PFSK-1 (cell line): Measurements from ENCODE around the gene SPEF1.
A peak's percentile ranks its signal among the peaks of the same experiment; 100 is the strongest.

Source experiments
- FOXP2 ChIP-seq: optimal IDR thresholded peaks from 2 replicates; pipeline ENCODE3; 2011; ENCODE audit warnings: borderline replicate concordance, control low read depth, inconsistent platforms; ENCODE audit not compliant: insufficient read depth; ENCODE audit errors: extremely low read length, extremely low read depth
- POLR2AphosphoS5 ChIP-seq: IDR thresholded peaks from 2 replicates; pipeline ENCODE4 v1.6.1; 2012; ENCODE audit warnings: low read depth, mild to moderate bottlenecking, control low read depth, low read length, moderate library complexity
- SIN3A ChIP-seq: IDR thresholded peaks from 2 replicates; pipeline ENCODE4 v1.6.1; 2012; ENCODE audit warnings: mild to moderate bottlenecking, low read length, moderate library complexity, borderline replicate concordance; ENCODE audit not compliant: insufficient read depth
- TAF1 ChIP-seq: IDR thresholded peaks from 2 replicates; pipeline ENCODE4 v1.6.1; 2012; ENCODE audit warnings: low read length, control low read depth, borderline replicate concordance; ENCODE audit not compliant: insufficient read depth
- TF ChIP-seq, protein P1 (sequence below), 2 experiments: IDR thresholded peaks; 2 replicates each; pipeline versions ENCODE4 v1.6.1 to v1.8.0; 2011 to 2012; ENCODE audit warnings: low read depth in 2 of 2, low read length in 2 of 2, control low read depth in 1 of 2, inconsistent platforms in 1 of 2, mild to moderate bottlenecking in 1 of 2, moderate library complexity in 1 of 2; ENCODE audit not compliant: insufficient read depth in 1 of 2

SPEF1 gene

DNA sequence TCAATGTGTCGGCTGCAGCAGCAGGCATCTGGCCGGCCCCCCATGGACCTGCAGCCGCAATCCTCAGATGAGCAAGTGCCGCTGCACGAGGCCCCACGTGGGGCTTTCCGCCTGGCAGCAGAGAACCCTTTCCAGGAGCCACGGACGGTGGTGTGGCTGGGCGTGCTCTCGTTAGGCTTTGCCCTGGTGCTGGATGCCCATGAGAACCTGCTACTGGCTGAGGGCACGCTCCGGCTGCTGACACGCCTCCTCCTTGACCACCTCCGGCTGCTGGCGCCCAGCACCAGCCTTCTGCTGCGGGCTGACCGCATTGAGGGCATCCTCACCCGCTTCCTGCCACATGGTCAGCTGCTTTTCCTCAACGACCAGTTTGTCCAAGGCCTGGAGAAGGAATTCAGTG, 42.6 kb upstream of the SPEF1 start:
- no peak for TF ChIP-seq SIN3A
- no peak for TF ChIP-seq FOXP2
- no peak for TF ChIP-seq TAF1
- TF ChIP-seq POLR2AphosphoS5 = no peak
- TF ChIP-seq, protein P1, sequence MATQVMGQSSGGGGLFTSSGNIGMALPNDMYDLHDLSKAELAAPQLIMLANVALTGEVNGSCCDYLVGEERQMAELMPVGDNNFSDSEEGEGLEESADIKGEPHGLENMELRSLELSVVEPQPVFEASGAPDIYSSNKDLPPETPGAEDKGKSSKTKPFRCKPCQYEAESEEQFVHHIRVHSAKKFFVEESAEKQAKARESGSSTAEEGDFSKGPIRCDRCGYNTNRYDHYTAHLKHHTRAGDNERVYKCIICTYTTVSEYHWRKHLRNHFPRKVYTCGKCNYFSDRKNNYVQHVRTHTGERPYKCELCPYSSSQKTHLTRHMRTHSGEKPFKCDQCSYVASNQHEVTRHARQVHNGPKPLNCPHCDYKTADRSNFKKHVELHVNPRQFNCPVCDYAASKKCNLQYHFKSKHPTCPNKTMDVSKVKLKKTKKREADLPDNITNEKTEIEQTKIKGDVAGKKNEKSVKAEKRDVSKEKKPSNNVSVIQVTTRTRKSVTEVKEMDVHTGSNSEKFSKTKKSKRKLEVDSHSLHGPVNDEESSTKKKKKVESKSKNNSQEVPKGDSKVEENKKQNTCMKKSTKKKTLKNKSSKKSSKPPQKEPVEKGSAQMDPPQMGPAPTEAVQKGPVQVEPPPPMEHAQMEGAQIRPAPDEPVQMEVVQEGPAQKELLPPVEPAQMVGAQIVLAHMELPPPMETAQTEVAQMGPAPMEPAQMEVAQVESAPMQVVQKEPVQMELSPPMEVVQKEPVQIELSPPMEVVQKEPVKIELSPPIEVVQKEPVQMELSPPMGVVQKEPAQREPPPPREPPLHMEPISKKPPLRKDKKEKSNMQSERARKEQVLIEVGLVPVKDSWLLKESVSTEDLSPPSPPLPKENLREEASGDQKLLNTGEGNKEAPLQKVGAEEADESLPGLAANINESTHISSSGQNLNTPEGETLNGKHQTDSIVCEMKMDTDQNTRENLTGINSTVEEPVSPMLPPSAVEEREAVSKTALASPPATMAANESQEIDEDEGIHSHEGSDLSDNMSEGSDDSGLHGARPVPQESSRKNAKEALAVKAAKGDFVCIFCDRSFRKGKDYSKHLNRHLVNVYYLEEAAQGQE (IDR thresholded peaks at IDR 0.05; ENCODE audit: insufficient read depth in 1 of 2, low read depth in 2 of 2, low read length in 2 of 2) = no peak

DNA sequence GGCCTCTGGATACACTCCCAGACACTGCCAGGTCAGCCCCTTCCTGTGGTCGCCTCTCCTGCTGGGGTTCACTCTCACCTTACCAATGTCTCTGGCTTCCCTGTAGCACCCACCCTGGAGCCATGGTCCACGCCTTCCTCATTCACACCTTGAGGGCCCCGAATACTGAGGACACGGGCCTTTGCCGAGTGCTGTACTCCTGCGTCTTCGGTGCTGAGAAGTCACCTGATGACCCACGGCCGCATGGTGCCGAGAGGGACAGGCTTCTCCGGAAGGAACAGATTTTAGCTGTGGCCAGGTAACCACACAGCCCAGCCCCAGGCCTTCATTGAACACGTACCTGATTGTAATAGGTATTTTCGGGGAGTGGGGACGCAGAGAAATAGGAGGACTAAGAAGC, 40.7 kb upstream of the SPEF1 start:
- TF ChIP-seq, protein P1 (IDR thresholded peaks at IDR 0.05; ENCODE audit: insufficient read depth in 1 of 2, low read depth in 2 of 2, low read length in 2 of 2) = no peak
- TF ChIP-seq POLR2AphosphoS5 (no peak), TAF1 (no peak), FOXP2 (no peak), SIN3A (no peak)

DNA sequence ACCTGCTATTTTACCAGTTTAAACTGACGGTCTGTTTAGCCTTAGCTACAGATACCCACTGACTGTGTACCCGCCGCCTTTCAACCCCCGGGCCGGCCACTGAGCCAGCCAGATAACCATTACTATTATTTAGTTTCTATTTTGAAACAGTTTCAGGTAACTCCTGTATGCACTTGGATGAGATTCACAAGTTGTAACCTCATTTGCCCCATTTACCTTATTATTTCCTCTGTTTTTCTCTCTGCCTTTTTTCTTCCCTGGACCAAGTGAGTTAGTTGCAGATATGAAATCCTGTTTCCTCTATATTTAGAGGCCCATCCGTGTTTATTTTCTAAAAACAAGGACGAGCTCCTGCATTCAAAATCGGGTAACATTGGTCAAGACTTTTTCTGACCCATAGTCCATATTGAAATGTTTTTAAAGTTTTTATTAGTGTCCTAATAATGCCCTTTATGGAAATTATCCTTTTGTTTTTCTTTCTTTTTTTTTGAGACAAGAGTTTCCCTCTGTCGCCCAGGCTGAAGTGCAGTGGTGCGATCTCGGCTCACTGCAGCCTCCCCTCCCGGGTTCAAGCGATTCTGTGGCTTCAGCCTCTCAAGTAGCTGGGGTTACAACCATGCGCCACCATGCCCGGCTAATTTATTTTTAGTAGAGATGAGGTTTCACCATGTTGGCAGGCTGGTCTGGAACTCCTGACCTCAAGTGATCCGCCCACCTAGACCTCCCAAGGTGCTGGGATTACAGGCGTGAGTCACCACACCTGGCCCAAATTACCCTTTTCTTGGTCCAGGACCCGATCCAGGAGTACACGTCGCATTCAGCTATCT, 39.9 kb upstream of the SPEF1 start:
- TF ChIP-seq SIN3A (no peak), POLR2AphosphoS5 (no peak; the same call in 1 of the 2 replicates), FOXP2 (no peak), TAF1 (no peak)
- TF ChIP-seq, protein P1 (IDR thresholded peaks at IDR 0.05; ENCODE audit: insufficient read depth in 1 of 2, low read depth in 2 of 2, low read length in 2 of 2) = no peak

DNA sequence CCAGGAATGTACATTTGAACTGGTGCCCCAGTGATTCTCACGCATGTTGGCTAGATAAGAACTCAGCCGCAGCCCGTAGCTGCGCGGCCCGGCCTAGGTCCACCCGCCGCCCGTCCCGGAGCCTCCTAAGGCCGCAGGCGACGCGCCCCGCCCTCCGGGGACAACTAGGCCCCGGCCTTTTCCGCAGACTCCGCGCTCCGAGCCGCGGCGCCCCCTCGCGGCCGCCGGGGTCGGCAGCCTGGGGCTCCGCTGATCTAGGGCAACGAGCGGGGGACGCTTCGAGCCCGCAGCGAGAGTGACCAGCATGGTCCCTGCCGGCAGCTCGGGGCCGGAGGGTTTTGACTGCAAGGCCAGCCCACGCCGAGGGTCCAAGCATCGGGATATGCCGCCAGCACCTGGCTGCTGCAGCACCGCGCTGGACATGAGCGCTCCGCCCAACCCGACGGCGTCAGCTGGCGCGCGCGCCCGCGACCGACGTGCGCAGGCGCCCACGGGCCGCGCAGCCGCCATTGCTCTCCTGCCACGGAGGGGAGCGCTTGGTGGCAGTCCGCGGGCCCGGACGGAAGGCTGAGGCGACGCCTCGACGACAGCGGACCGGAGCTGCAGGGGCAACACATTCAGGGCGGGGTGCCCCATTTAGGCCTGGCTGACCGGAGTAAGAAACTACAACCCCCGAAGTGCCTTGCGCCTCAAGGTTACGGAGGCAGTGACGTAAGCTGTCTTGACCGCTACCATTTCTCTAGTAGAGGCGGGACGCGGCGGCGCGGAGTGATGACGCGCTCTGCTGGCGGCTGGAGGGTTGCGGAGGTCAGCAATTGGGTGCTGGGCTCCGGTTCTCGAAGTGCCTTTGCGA, 39.0 kb upstream of the SPEF1 start, which contains the start of gene AP5S1:
Gene AP5S1 (plus strand): TSS at position 500 of the 853 bp plus-strand sequence. CDS start 1,571 bp downstream, outside the sequence.
- TF ChIP-seq SIN3A = no peak
- TF ChIP-seq, protein P1 (IDR thresholded peaks at IDR 0.05; ENCODE audit: insufficient read depth in 1 of 2, low read depth in 2 of 2, low read length in 2 of 2) = peak in 1 of 2 experiments; percentile 27; a peak in 1 of 4 replicates
- no peak for TF ChIP-seq FOXP2
- peak; percentile 80; the same call in 1 of the 2 replicates for TF ChIP-seq TAF1
- peak; percentile 81 for TF ChIP-seq POLR2AphosphoS5
